NCI-H2029 (cell line): ENCODE measurements around the gene FAM111B.
"Not testable (repeated sequence)": the region's sequence is repeated elsewhere in the genome, so short reads cannot be mapped to it uniquely, and the experiment has no call there.

Experiments
- DNase-seq: peaks from one replicate; lab custom pipeline; 2025; lab: John Stamatoyannopoulos, UW

FAM111B gene, protein sequence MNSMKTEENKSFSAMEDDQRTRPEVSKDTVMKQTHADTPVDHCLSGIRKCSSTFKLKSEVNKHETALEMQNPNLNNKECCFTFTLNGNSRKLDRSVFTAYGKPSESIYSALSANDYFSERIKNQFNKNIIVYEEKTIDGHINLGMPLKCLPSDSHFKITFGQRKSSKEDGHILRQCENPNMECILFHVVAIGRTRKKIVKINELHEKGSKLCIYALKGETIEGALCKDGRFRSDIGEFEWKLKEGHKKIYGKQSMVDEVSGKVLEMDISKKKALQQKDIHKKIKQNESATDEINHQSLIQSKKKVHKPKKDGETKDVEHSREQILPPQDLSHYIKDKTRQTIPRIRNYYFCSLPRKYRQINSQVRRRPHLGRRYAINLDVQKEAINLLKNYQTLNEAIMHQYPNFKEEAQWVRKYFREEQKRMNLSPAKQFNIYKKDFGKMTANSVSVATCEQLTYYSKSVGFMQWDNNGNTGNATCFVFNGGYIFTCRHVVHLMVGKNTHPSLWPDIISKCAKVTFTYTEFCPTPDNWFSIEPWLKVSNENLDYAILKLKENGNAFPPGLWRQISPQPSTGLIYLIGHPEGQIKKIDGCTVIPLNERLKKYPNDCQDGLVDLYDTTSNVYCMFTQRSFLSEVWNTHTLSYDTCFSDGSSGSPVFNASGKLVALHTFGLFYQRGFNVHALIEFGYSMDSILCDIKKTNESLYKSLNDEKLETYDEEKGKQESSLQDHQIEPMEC

DNA sequence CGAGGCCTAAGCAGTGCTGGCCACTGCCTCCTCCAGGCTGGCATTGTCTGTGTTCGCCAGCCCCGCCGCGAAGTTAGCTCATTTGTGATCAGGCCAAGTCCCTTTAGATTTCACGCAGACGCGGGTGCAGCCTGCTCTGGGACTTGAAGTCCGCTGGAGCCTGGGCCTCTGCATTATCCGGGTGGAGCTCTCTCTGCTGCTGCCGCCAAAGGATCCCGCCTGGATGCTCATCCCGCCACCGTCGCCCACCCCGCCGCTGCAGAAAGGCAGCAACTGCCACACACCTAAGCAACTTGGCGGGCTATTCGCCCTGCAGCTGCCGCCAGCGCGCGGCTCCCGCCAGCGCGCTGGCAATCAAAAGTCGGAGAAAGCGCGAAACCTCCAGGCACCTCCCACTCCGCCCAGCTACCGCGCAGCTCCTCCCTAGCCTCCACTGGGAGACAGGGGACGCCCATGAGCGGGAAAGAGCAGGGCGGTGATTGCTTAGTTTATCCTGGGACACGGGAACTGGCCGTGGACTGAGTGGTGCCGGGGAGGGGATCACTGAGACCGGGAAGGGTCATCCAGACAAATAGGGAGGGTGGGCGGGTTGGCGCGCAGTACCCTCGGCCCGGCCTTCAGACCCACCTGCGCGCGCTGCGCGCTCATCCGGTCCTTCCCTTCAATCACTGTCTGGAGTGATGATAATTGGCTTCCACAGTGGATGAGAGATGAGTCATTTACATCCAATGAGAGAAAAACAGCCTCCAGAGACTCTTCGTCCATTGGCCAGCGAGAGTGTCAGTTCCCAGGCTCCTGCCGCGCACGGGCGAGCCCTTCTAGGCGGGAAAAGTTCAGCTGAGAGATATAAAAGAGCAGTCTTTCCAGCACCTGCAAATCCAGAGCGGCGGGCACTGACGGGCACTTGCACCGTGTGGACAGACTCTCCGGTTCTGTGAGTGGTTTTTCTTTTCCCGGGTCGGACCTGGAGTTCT, at the start of gene FAM111B:
Gene FAM111B (plus strand): TSS at position 875 of the 974 bp plus-strand sequence. CDS start 2,389 bp downstream, outside the sequence.
- peak; percentile 94 for DNase-seq

DNA sequence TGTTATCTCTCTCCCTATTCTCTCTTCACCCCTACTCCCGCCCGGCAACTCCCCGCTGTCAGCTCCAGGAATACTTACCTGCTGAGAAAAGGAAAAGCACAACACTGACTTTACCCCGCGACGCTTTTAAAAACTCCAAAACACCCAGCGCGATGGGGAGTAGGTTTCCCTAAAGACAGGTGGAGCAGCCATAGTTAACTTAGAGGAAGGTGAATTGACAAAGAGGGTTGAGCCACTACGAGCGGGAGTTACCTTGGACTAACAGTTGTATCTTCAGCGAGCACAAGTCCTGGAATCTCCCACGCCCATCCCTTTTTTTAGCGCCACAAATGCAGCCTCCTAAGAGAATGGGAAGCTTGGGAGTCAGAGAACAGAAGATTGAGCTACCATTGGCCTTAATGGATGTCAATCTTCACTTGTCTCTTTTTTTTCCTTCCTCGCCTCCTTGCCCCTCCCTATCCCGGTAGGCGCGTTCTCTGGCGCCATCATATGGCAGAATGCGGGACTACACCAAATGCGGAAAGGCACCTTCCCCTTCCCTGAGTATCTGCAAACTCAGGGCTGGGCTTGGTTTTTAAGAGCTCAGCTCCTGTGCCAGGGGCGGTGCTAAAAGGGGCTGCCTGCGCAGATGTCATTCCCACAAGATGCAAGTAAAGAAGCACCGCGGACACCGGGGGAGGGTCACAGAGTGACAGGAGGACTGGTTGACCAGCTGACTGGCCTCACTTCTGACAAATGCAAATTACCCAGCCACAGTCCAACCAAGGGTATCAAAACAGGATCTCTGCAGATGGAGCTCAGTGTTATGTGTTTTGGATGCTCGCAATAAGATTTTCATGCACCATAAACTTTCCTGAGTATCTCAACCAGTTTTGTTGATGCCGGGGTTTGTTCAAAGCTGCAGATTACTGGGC, 48.7 kb upstream of the FAM111B start:
- DNase-seq = peak; percentile 89

- DNase-seq = not testable (repeated sequence)
These were observed 46.9 kb upstream of the FAM111B start for GRCh38 chr11:59060096-59060495.

DNA sequence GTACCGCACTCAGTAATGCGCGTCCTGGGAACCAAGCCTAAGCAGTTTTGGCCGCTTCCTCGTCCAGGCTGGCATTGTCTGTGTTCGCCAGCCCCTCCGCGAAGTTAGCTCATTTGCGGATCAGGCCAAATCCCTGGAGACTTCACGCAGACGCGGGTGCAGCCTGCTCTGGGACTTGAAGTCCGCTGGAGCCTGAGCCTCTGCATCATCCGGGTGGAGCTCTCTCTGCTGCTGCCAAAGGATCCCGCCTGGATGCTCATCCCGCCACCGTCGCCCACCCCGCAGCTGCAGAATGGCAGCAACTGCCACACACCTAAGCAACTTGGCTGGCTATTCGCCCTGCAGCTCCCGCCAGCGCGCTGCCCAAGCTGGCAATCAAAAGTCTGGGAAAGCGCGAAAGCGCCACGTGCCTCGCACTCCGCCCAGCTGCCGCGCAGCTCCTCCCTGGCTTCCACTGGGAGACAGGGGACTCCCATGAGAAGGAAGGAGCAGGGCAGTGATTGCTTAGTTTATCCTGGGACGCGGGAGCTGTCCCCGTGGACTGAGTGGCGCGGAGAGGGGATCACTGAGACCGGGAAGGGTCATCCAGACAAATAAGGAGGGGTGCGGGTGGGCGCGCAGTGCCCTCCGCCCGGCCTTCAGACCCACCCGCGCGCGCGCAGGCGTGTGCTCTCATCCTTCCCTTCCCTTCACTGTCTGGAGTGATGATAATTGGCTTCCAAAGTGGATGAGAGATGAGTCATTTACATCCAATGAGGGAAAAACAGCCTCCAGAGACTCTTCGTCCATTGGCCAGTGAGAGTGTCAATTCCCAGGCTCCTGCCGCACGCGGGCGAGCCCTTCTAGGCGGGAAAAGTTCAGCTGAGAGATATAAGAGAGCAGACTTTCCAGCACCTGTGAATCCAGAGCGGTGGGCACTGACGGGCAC, 44.2 kb upstream of the FAM111B start:
- no peak for DNase-seq

GRCh38 chr11:59063996-59064727, 42.9 kb upstream of the FAM111B start:
- not testable (repeated sequence) for DNase-seq

DNA sequence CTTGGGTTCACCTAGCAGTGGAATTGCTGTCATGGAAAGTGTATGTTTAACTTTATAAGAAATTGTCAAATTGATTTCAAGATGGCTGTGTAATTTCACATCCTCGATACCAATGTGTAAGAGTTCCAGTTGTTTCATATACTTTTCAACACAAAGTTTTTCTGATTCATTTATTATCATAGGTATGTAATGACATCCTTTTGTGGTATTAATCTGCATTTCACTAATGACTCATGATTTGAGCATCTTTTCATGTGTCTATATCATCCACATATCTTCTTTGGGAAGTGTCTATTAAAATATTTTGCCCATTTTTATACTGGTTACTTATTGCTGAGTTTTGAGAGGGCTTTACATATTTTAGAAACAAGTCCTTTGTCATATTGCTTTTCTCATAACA, 38.0 kb upstream of the FAM111B start:
- DNase-seq = no peak

DNA sequence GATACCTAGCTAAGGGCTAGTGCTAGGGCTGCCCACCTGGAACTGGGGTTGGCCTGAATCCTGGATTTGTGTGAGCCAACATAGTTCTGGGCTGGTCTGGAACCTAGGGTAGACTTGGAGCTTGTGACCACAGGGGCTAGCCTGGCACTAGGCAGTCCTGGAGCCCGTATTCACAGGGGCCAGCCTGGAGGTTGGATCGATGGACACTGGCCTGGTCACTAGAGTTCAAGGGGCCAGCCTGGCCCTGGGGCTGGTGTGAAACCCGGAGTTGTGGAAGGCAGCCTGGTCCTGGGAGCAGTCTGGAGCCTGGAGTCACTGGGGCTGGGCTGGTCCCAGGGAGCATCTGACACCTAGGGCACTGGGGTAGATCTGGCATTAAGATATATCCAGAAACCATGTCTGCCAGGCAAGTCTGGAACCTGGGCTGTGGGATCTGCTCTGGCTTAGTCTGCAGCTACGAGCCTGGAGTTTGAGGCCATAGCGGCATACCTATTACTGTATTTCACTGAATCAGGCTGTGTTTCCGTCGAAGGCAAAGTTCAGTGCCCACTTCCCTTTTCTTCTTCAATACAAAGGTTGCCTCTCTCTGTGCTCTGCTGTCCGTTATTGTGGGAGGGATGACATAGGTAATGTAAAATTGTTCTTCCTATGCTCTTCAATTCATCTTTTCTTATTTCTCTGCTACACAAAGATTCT, 30.0 kb upstream of the FAM111B start:
- no peak for DNase-seq

GRCh38 chr11:59078435-59078834, 28.6 kb upstream of the FAM111B start:
- DNase-seq = no peak

GRCh38 chr11:59079086-59079485, 28.0 kb upstream of the FAM111B start:
- DNase-seq = no peak

DNA sequence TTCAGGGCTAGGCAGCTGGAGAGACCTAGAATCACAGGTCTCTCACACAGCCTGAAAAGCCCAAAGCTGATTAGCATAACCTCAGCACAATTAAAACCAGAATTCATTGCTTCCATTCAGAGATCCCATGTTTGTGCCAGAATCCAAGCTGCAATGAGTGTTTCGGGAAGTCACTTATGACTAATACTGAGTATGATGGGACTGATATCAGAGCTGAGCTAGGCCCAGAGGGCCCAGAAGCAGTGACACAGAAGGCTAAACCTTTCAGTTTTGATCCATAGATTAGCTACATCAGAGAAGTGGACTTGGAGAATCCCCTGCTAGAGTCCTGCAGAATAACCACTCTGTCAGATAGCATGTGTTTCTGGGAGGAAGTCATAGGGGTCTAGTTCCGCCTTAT, 26.6 kb upstream of the FAM111B start:
- not testable (repeated sequence) for DNase-seq

- not testable (repeated sequence) for DNase-seq
These were observed 25.5 kb upstream of the FAM111B start for GRCh38 chr11:59081430-59082020.

DNA sequence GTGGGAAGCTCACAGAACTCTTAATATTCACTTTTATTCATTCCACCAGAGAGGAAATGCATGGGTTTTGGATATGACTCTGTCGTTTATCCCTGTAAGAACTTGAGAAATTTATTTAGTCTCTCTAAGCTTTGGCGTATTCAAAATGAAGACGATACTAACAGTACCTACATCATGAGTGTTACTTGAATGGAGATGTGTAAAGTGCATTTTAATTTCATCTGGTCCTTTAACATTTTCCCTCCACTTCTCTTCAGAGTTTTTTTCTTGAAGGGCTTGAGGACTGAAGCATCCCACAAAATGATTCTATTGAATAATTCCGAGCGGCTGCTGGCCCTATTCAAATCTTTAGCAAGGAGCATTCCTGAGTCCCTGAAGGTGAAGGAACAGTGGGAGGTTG, 21.0 kb upstream of the FAM111B start, which contains the start of gene GLYATL1B:
Gene GLYATL1B (plus strand): TSS at position 301 of the 400 bp plus-strand sequence. CDS start 0 bp downstream, at position 301.
- DNase-seq = not testable (repeated sequence)

DNA sequence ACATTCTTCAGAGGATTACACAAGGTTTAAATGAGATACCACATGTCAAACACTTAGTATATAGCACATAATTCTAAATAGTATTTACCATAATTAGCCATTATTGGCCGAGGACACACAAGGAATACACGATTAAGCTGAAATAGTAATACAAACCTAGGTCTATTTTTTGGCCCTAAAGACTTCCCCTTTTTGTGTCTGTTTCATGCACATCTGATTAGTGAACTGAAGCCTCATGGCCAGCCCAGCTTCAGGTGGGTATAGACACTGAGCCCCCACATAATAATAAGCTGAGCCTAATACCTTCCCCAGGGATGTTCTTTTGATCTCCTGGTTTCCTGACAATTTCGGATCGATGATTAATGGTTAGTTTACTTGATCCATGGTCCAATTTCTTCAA, 18.9 kb upstream of the FAM111B start:
- no peak for DNase-seq

GRCh38 chr11:59093576-59093975, 13.5 kb upstream of the FAM111B start:
- DNase-seq = not testable (repeated sequence)

- DNase-seq = not testable (repeated sequence)
These were observed 11.8 kb upstream of the FAM111B start for GRCh38 chr11:59095225-59095624.

DNA sequence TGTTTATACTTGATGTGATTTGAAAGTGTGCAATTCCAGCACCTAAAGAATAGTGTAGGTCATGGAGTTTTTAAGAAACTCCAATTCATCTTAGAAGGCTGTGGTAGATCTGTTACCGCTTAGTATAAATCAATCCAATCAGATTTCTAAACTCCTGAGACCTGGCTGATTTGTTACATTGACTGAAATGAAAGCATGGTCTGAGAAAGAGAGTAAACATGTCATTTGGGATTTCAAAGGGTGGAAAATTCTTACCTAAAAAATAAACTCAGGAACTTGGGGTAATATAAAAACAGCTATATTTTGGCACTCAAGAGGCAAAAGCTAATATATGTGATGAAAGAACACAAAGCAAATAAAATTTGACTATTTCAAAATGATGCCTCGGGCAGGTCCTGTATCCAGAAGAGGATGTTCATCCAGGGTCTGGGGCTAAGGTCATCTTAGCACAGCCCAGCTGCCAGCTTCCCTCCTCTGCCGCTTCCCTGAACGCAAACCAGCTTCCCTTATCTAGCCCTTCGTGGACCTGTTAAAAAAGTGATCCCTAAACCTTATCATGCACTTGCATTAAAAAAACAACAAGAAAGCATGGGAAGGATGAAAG, 11.0 kb upstream of the FAM111B start:
- DNase-seq = not testable (repeated sequence)

- no peak for DNase-seq
These were observed 9.8 kb upstream of the FAM111B start for GRCh38 chr11:59097113-59097708.
